H1 (cell line): ENCODE results near the gene OVCA2. TPM values are rescaled to one million over a fixed set of nuclear protein-coding genes. Genes with fewer than 3 reads are reported as not detected.

ENCODE experiments used
- BCL11A ChIP-seq, 2 experiments: IDR thresholded peaks; one replicate each; pipeline ENCODE4 v1.6.1; 2011; ENCODE audit warnings: low read depth in 2 of 2, low read length in 2 of 2, mild to moderate bottlenecking in 2 of 2
- polyA plus RNA-seq, 7 experiments: library from polyadenylated mRNA; depleted of rRNA in 3 of 7; stranded (reverse) in 5 of 7; unstranded in 2 of 7; fragments of >200 nt in 5 of 7; fragments of 200-250 nt in 2 of 7; gene quantifications; 1 replicate in 5 of 7; 2 replicates in 1 of 7; 4 replicates in 1 of 7; pipeline versions ENCODE4 v1.2.1 to v1.2.3, GENCODE V29; 2011 to 2013; ENCODE audit warnings: missing spikeins in 2 of 7, mixed read lengths in 2 of 7
- total RNA-seq: library from RNA; stranded (reverse); fragmentation: NEBNext Ultra II Directional; extraction: Animal tissue kit (Norgen Biotek cat#: 25700); gene quantifications from 2 replicates; pipeline ENCODE4 v1.2.1, GENCODE V29; 2021

Gene OVCA2
- total and polyA plus RNA-seq, 2 of the 8 experiments (the other 6 are each of a cell fraction or from before 2014, with no cell fraction given), result 15.3 to 37.0 TPM

- TF ChIP-seq BCL11A (IDR thresholded peaks at IDR 0.05; ENCODE audit: low read depth in 2 of 2, low read length in 2 of 2), result no peak
Observed at GRCh38 chr17:2062571-2063183, 20.9 kb downstream of the OVCA2 start (continued).
